Fibroblast of skin of scalp (primary cell): Measurements from ENCODE around the gene NDC1.
"Not testable (repeated sequence)": the region's sequence is repeated elsewhere in the genome, so short reads cannot be mapped to it uniquely, and the experiment has no call there.

Experiments
- DNase-seq: peaks from one replicate; pipeline ENCODE4 v3.0.0-alpha.2; 2013

The NDC1 gene

GRCh38 chr1:53765657-53766056, 72.4 kb downstream of the NDC1 start:
- peak; percentile 61 for DNase-seq

DNA sequence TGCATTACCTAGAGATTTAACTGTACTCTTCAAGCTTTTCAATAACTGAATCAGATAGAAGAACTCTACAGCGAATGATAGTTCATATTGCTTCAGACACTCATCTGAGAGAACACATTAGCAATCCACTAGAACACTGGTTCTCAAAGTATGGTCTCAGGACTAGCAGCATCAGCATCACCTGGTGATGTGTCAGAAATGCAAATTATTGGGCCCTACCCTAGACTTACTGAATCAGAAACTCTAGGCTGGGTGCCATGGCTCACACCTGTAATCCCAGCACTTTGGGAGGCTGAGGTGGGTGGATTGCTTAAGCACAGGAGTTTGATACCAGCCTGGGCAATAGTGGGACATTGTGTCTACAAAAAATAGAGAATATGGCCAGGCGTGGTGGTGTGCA, 74.2 kb downstream of the NDC1 start:
- no peak for DNase-seq

DNA sequence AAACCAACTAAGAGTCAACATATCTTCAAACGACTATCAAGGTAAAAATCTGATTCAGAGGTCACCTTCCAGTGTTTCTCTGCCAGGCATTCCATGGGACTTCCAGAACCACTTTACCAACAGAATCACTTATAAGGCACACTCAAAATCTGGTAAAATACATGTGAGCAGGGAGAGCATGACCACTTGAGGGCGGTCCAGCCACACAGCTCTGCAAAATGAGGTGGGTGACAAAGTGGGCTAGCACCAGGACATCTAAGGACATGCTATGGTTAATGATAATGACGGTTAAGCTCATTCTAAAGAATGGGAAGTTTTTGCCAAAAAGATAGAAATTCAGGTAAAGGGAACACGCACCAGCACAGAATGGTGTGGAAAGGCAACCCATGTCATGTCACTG, 74.6 kb downstream of the NDC1 start:
- DNase-seq, result no peak

DNA sequence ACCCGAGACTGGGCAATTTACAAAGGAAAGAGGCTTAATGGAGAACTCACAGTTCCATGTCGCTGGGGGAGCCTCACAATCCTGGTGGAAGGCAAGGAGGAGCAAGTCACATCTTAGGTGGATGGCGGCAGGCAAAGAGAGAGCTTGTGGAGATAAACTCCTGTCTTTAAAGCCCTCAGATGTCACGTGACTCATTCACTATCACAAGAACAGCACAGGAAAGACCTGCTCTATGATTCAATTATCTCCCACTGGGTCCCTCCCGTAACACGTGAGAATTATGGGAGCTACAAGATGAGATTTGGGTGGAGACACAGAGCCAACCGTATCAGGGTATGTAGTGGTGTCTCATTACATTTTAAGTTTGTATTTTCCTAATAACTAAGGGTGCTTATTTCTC, 77.6 kb downstream of the NDC1 start:
- DNase-seq, result not testable (repeated sequence)

GRCh38 chr1:53755874-53756273, 82.2 kb downstream of the NDC1 start:
- DNase-seq, result no peak

GRCh38 chr1:53754484-53755312, 83.4 kb downstream of the NDC1 start:
- DNase-seq, result peak; percentile 76

DNA sequence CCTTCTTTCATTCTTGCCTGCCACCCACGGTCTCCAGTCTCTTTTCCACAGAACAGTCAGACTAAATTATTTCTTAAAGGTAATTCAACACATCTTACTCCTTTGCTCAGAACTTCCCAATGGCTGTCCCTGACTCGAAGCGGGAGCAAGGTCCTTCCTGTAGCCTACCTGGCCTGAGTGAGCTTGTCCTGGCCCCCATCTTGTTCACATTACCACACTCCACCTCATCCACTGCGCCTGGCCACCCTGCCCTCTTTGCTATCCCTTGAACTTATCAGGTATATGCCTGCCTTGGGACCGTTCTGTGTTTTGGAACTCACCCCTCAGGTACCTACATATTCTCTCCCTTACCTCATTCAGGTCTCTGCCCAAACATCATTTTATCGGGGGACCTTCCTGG, 85.8 kb downstream of the NDC1 start:
- DNase-seq, result no peak

GRCh38 chr1:53747841-53748240, 90.3 kb downstream of the NDC1 start:
- DNase-seq, result no peak

GRCh38 chr1:53740621-53741105, 97.4 kb downstream of the NDC1 start:
- DNase-seq, result peak; percentile 90

DNA sequence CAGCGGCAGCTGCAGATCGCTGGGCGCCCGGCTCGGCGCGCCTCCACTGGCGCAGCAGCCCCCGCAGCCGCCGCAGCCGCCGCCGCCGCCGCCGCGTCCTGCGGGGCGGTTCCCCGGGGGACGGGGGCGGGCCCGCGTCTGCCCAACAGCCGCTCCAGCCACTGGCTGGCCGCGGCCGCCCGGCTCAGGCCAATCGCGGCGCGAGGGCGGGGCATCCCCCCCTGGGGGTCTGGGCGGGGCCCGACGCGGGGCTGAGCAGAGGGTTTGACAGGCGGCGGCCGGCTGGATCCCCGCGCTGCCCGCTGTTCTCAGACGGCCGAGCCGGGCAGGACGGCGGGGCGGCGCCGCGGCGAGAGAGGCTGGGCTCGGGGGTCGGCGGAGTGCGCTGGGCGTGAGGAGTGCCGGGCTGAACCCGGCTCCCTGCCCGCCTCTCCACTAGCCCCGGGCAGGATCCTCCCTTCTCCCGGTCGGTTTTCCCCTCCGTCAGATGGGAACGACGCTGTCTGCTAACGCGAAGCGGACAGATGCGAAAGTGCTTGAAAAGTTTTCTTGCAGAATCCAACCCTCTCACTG, 98.9 kb downstream of the NDC1 start, which contains the start of gene GLIS1:
Gene GLIS1 (minus strand): TSS at position 56 of the 573 bp plus-strand sequence. CDS start 1,100 bp downstream, outside the sequence.
- peak; percentile 94 for DNase-seq

- no peak for DNase-seq
These were observed 99.6 kb downstream of the NDC1 start for GRCh38 chr1:53738205-53739108.

DNA sequence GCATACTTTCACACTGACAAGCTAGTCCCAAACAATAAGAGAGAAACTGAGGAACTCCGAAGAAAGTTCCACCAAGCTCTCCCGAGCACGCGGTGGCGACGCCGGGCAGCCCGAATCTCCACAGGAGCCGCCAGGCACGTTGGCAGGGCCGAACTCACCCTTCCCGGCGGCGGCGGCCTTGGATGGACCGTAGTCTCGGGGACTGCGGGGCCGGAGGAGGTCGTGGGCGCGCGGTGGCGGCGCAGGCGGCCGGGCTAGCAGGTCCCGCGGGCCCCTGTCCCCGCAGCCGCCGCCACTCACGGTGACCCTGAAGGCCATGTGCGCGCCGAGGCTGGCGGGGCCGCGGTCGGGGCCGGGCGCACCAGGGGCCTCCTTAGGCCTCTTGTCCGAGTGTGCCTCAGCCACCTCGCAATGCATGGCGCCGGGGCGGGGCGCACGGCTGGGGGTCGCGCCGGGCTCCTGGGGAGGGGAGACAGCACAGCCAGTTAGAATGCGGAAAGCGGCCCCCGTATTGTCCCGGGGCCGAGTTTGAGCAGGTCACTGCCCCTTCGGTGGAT, 100.4 kb downstream of the NDC1 start:
- DNase-seq, result no peak

DNA sequence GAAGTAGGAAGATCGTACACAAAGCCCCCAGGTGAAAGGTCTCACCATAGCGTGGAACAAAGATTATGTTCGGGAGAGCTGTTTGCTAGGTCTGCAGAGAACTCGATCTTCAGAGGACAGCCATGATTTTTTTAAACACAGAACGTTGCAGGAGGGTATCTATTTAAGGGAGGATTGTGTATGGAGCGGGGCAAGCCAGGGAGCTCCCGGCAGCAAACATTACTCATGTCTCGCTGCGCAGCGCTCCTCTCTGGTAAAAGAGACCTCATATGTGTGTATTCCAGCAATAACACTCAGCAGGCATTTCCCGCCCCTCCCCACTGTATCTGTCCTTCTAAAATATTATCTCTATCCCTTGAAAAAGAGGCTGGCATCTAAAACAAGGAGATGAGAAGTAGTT, 101.8 kb downstream of the NDC1 start:
- DNase-seq, result peak; percentile 86

GRCh38 chr1:53735681-53736080, 102.4 kb downstream of the NDC1 start:
- no peak for DNase-seq

- no peak for DNase-seq
These were observed 102.8 kb downstream of the NDC1 start for GRCh38 chr1:53735261-53735660.

- DNase-seq, result peak; percentile 66
These were observed 103.4 kb downstream of the NDC1 start for GRCh38 chr1:53734650-53735211.

DNA sequence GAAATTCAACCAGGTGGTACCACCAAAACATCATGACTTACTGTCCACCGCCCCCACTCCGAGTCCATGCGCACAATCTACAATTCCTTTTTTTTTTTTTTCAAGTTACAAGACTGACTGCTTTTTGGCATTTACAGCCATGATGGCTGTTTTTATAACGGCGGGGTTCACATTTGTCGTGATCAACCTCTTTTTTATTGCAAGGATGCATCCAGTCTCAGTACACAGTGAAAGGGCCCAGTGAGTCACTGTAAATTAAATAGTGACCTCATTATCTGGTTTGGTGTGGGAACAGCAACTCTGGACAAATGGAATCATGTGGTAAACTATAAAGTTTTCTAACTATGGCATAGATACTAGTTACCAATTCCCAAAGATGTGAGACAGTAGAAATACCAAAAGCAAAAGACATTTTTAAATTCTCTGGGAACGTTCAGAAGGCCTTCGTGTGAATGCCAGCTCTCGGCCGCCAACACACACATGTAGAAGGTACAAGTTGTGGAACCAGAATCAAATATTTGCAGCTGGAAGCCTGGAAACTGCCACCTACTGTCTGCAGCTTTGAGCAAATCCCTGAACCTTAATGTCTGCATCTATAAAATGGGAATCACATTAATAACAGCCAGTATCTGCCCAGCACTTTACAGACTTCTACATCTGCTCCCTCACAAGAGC, 104.0 kb downstream of the NDC1 start:
- peak; percentile 84 for DNase-seq

GRCh38 chr1:53733447-53733931, 104.6 kb downstream of the NDC1 start:
- no peak for DNase-seq

DNA sequence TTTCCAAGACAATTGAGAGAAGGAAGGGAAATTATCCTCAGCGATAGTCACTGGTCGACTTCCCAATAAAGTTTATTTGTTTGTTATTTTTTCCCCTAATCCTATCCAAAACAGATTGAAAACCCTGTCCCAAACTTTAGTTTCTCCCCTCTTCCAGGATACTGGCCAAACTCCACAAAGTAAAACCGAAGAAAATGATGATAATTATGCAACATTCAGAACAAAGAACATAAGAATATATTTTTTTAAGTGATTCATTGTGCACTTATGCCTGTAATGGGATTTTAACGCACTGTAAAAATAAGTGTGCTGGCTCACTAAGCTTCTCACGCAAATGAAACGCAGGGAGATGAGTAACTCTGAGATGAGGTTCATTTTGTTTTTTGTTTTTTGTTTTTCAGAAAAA, 105.2 kb downstream of the NDC1 start:
- DNase-seq, result peak; percentile 95

- no peak for DNase-seq
These were observed 105.7 kb downstream of the NDC1 start for GRCh38 chr1:53732409-53732808.

DNA sequence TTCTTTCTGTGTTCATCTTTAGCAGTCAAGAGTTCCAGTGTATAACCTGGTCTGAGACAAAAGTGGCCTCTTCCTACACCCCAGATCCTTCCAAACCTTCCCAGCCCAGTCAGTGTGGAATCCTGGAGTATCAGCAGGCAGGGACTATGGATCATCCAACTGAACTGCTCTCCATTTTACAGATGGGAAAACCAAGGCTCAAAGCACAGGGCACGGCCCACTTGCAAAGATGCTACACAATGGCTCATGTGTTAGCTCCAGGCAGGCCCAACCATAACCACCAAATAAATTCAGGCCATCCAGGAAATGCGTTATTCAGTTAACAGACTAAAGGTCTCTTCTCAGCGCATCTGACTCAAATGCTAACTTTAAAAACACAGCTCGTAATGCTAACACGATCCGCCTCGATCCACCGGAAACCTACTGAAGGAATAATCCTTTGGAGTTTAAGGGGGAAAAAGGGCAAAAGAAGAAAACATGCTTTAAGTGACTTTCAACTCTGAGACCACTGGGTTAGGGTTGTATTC, 106.3 kb downstream of the NDC1 start:
- DNase-seq, result no peak
